OCI-LY1 (cell line): ENCODE data around the gene CYP4A22.
"Not testable (repeated sequence)": the region's sequence is repeated elsewhere in the genome, so short reads cannot be mapped to it uniquely, and the experiment has no call there.

Experiments used
- H2AFZ ChIP-seq: fragments of 200-600 bp; sonication (generic), shearing (Covaris generic); 2 replicates; pipeline ENCODE4 v1.6.0; 2014; ENCODE audit warnings: antibody characterized with exemption, mild to moderate bottlenecking, low read length
- H3F3A ChIP-seq: fragments of 200-600 bp; sonication (generic), shearing (Covaris generic); 2 replicates; pipeline ENCODE4 v1.6.0; 2014; ENCODE audit warnings: mild to moderate bottlenecking, antibody characterized with exemption, low read length, moderate library complexity; ENCODE audit not compliant: insufficient read depth
- H3K27ac ChIP-seq: fragments of 200-600 bp; sonication (generic); 2 replicates; pipeline ENCODE4 v1.5.1; 2014; ENCODE audit warnings: low read length, mixed run types, mild to moderate bottlenecking, low read depth; ENCODE audit not compliant: poor library complexity, severe bottlenecking
- H3K27me3 ChIP-seq: fragments of 200-600 bp; sonication (generic); 2 replicates; pipeline ENCODE4 v1.6.0; 2014; ENCODE audit warnings: antibody characterized with exemption, mild to moderate bottlenecking, low read length, moderate library complexity; ENCODE audit not compliant: insufficient read depth
- H3K36me3 ChIP-seq: fragments of 200-600 bp; sonication (generic); 2 replicates; pipeline ENCODE4 v1.6.1; 2014; ENCODE audit warnings: mild to moderate bottlenecking, antibody characterized with exemption, low read length, moderate library complexity, mixed read lengths; ENCODE audit not compliant: insufficient read depth
- H3K4me1 ChIP-seq: fragments of 200-600 bp; sonication (generic); 2 replicates; pipeline ENCODE4 v1.5.1; 2014; ENCODE audit warnings: mild to moderate bottlenecking, low read length, moderate library complexity; ENCODE audit not compliant: insufficient read depth, severe bottlenecking
- H3K4me2 ChIP-seq: fragments of 200-600 bp; sonication (generic), shearing (Covaris generic); 2 replicates; pipeline ENCODE4 v1.6.1; 2014; ENCODE audit warnings: low read length
- H3K4me3 ChIP-seq: fragments of 200-600 bp; sonication (generic); 2 replicates; pipeline ENCODE4 v1.5.1; 2014; ENCODE audit warnings: low read length, low read depth, mild to moderate bottlenecking, mixed read lengths; ENCODE audit not compliant: poor library complexity, severe bottlenecking
- H3K79me2 ChIP-seq: fragments of 200-600 bp; shearing (Covaris generic); 2 replicates; pipeline ENCODE4 v1.6.1; 2016; ENCODE audit warnings: mixed run types, low read length, mixed read lengths; ENCODE audit not compliant: insufficient read depth
- H3K9ac ChIP-seq: fragments of 200-600 bp; sonication (generic), shearing (Covaris generic); 2 replicates; pipeline ENCODE4 v1.6.1; 2014; ENCODE audit warnings: mild to moderate bottlenecking, low read length, mixed read lengths
- H3K9me2 ChIP-seq: fragments of 200-600 bp; sonication (generic), shearing (Covaris generic); 2 replicates; pipeline ENCODE4 v1.6.1; 2014; ENCODE audit warnings: low read depth, mild to moderate bottlenecking, low read length, mixed read lengths
- H3K9me3 ChIP-seq: fragments of 200-600 bp; shearing (Covaris generic); 2 replicates; pipeline ENCODE4 v1.6.1; 2014; ENCODE audit warnings: low read length, mixed read lengths
- H4K20me1 ChIP-seq: fragments of 200-600 bp; sonication (generic), shearing (Covaris generic); 2 replicates; pipeline ENCODE4 v1.6.0; 2016; ENCODE audit warnings: mild to moderate bottlenecking, low read length; ENCODE audit not compliant: insufficient read depth
- CTCF ChIP-seq: fragments of 200-600 bp; sonication (generic), shearing (Covaris generic); IDR thresholded peaks from 2 replicates; pipeline ENCODE4 v1.5.1; 2017; ENCODE audit warnings: mild to moderate bottlenecking, antibody characterized with exemption, low read length, moderate library complexity, mixed read lengths
- EZH2 ChIP-seq: fragments of 200-600 bp; sonication (generic), shearing (Covaris generic); IDR thresholded peaks from 2 replicates; pipeline ENCODE4 v1.8.0; 2017; ENCODE audit warnings: borderline replicate concordance, mixed run types, mild to moderate bottlenecking, antibody characterized with exemption, low read length, moderate library complexity, mixed read lengths

CYP4A22 gene, protein sequence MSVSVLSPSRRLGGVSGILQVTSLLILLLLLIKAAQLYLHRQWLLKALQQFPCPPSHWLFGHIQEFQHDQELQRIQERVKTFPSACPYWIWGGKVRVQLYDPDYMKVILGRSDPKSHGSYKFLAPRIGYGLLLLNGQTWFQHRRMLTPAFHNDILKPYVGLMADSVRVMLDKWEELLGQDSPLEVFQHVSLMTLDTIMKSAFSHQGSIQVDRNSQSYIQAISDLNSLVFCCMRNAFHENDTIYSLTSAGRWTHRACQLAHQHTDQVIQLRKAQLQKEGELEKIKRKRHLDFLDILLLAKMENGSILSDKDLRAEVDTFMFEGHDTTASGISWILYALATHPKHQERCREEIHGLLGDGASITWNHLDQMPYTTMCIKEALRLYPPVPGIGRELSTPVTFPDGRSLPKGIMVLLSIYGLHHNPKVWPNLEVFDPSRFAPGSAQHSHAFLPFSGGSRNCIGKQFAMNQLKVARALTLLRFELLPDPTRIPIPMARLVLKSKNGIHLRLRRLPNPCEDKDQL

GRCh38 chr1:47137198-47137597, at the start of gene CYP4A22:
CYP4A22 (plus strand) TSS chr1:47137441; CDS start chr1:47137486, 45 bp downstream.
- Histone ChIP-seq H3K9ac (no peak within 1 kb of the TSS), H3K4me3 (no peak within 1 kb of the TSS), H3K36me3 (no peaks in the 10 kb centered on the region), H3K4me2 (no peak within 1 kb of the TSS), H3K27ac (no peak within 1 kb of the TSS), H3K4me1 (no peaks in the 10 kb centered on the region), H4K20me1 (no peaks in the 10 kb centered on the region), H3K79me2 (no peaks in the 10 kb centered on the region), H3K9me2 (no peaks in the 10 kb centered on the region), H2AFZ (no peak within 1 kb of the TSS), H3K27me3 (no peaks in the 10 kb centered on the region), H3F3A (no peaks in the 10 kb centered on the region), H3K9me3 (no peaks in the 10 kb centered on the region)
- TF ChIP-seq CTCF (no peak), EZH2 (no peak)

- not testable (repeated sequence) for H3K9me3 ChIP-seq, H3K9ac ChIP-seq, H3F3A ChIP-seq, H3K27me3 ChIP-seq, H3K9me2 ChIP-seq, H3K4me2 ChIP-seq, H3K27ac ChIP-seq, H2AFZ ChIP-seq, H3K4me3 ChIP-seq, H3K4me1 ChIP-seq, H3K79me2 ChIP-seq, H3K36me3 ChIP-seq, H4K20me1 ChIP-seq
- peak; percentile 34; the same call in 1 of the 2 replicates for TF ChIP-seq CTCF
Measured at GRCh38 chr1:47089356-47089755, 47.9 kb upstream of the CYP4A22 start.

DNA sequence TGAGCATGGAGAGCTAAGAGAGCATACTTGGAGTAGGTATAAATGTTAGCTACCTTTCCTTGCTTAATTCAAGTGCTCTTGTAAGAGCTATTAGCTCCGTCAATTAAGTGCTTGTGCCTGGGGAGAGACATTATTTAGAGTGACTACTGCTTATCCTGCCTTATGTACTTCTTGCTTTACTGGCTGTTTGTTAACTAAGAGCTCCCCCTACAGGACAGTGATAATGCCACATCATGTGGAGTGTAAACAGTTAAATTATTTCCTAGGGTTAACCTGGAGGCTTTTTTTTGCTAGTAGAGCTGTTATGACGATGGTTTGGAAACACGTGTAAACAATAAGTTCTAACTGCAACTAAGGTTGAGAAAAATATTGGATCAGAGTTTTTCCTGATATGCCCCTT, 45.8 kb upstream of the CYP4A22 start:
- not testable (repeated sequence) for H4K20me1 ChIP-seq, H3K4me2 ChIP-seq, H3K9me2 ChIP-seq, H3K9ac ChIP-seq, H3K27me3 ChIP-seq, H3K36me3 ChIP-seq, H3K27ac ChIP-seq, H3K9me3 ChIP-seq, H3K4me1 ChIP-seq, H2AFZ ChIP-seq, H3K4me3 ChIP-seq, H3F3A ChIP-seq, H3K79me2 ChIP-seq
- peak; percentile 46 for TF ChIP-seq CTCF
